Embryonic facial prominence (tissue), 1 donor: Measurements from ENCODE around the gene RHOB.
A peak's percentile ranks its signal among the peaks of the same experiment; 100 is the strongest.
"Not testable (repeated sequence)": the region's sequence is repeated elsewhere in the genome, so short reads cannot be mapped to it uniquely, and the experiment has no call there.

Source experiments
- DNase-seq: peaks from one replicate; pipeline ENCODE4 v3.0.0-alpha.2; 2016; ENCODE audit errors: extremely low spot score

The RHOB gene

GRCh38 chr2:20446917-20447436 lies at the start of gene RHOB:
Gene RHOB, plus strand, starts transcription at chr2:20447074. Its CDS starts 392 bp downstream, at chr2:20447466.
- peak; percentile 97 for DNase-seq

GRCh38 chr2:20397811-20398447 lies 48.9 kb upstream of the RHOB start:
- DNase-seq = no peak

DNA sequence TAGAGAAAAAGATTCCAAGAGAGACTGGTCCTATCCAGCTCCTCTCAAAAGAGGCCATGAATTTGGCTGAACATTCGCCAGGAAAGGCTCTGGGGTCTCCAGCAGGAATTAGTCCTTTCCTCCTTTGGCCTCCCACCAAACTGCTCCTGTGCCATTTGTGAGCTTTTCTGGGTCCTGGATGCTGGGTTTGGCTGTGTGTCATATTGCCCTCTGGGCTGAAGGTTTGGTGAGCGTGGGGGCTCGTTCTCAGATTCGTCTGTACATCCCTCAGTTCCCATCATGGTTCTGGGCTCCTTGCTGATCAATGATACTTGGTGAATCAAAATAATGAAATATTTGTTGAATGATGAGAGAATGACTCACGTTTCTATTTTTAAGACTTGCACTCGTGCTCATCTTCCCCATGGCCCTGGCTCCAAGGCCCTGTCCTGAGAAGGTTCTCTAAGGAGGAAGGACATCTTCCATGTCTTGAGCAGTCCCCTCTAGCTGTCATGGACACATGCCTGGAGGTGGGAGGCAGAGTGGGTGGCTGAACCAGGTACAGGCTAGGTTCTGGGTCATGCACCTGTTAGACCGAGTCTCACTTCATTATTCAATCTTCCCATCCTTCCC lies 47.8 kb upstream of the RHOB start:
- no peak for DNase-seq

DNA sequence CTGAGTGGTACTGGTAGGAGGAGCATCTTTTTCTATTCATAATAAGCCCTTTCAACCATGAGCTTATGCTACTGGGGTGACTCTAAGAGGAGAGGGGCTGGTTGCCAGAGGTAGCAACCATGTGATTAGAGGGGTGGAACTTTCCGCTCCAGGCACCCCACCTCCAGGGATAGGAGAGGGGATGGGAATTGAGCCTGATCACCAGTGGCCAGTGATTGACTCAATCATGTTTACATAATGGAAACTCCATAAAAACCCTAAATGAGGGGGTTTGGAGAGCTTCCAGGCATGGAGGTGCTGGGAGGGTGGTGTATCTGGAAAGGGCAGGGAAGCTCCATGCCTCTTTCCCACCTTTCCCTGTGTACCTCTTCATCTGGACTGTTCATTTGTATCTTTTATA lies 46.6 kb upstream of the RHOB start:
- no peak for DNase-seq

- no peak for DNase-seq
These were observed 45.9 kb upstream of the RHOB start for GRCh38 chr2:20400787-20401488.

- no peak for DNase-seq
These were observed 45.4 kb upstream of the RHOB start for GRCh38 chr2:20401489-20401835.

- DNase-seq = peak; percentile 12
These were observed 43.0 kb upstream of the RHOB start for GRCh38 chr2:20403774-20404312.

- no peak for DNase-seq
These were observed 41.9 kb upstream of the RHOB start for GRCh38 chr2:20404950-20405349.

GRCh38 chr2:20409039-20409438 lies 37.8 kb upstream of the RHOB start:
- DNase-seq = no peak

DNA sequence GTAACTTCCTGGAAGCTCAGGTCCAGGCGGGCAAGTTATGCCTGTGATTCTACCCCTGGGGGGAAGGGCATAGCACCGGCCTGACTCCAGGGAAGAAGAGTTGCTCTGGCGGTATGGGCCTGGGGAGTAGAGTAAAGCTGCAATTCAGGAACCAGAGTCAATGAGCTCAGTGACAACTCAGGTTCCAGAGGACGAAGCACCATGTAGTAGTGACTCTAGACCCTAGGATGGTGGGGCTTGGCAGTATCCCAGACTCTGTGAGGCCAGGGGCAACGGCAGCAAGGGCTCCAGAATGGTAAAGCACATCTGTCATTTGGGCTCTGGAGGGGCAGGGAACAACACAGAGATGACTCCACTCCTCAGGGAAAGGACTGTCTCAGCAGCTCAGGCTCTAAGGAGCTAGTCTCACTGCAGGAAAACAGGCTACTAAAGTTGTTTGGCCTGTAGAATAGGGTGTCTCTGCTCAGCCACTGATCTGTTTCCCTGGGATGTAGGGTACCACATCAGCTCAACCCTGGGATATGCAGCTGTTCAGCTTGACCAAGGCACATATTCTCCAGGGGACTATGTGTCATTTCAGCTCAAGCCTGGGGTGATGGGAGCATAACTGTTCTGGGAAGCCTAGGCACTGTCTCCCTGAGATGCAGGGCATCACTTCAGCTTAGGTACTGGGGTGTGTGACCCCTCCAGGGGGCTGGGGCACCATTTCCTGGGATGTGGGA lies 36.2 kb upstream of the RHOB start:
- no peak for DNase-seq

DNA sequence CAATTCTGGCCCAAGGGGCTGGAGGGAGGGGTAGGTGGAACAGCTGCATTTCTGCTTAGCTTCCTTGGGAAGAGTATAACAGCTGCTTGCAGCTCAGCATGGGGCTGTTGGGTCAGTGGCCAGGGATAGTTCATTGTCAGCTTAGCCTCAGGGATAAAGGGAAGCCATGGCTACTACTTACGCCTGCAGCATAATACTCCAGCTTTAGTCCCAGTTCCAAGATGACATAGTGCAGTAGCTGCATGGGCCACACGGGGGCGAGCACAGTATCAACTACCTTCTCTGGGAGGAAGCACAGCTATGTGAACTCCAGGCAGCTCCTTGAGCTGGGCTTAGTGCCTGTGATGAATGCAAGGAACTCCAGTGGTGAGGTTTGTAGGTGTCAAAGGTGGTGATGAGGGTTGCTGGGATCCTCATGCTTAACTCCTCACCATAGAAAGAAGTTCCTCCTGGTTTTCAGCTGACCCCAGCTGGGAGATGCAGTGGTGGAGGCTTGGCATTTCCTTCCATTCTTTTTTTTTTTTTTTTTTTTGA lies 35.4 kb upstream of the RHOB start:
- no peak for DNase-seq

DNA sequence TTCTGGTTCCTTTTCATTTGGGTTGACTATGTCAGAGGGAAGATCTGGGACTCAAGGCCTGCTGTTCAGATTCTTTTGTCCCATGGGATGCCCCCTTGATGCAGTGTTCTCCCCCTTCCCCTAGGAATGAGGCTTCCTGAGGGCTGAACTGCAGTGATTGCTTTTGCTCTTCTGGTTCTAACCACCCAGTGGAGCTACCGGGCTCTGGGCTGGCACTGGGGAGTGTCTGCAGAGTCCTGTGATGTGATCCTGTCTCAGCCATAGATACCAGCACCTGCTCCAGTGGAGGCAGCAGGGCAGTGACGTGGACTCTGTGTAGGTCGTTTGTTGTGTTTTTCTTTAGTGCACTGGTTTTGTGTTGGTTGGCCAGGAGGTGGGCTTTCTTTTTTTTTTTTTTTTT lies 32.1 kb upstream of the RHOB start:
- DNase-seq = no peak

DNA sequence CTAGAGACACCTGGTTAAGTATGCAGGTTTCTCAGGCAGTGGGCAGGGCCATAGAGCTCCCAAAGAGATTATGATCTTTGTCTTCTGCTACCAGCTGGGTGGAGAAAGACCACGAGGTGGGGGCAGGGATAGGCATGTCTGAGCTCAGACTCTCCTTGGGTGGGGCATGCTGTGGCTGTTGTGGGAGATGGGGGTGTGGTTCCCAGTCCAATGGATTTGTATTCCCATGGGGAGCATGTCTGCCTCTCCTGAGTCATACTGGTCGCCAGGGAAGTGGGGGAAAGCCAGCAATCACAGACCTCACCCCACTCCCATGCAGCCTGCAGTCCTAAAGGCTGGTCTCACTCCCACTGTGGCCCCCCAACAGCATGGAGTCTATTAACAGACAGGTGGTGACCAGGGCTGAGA lies 31.4 kb upstream of the RHOB start:
- DNase-seq = no peak

DNA sequence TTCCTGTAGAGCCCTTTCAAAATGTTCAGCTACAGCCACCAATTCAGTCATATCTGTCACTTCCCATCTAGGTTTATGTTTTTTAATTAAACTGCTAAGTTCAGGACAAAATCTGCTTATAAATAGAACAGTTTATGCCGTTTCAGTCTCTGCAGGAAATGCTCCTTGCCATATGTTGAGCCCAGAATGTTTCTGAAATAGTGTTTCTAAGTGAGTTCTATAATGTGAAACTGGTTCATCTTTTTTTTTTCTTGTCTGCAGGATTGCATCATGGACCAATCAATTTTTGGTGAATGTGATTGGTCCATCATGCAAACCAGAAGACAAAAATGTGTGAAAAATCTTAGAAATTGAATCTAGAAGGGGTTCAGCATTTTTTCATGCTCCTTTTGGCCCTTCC lies 30.2 kb upstream of the RHOB start:
- no peak for DNase-seq

DNA sequence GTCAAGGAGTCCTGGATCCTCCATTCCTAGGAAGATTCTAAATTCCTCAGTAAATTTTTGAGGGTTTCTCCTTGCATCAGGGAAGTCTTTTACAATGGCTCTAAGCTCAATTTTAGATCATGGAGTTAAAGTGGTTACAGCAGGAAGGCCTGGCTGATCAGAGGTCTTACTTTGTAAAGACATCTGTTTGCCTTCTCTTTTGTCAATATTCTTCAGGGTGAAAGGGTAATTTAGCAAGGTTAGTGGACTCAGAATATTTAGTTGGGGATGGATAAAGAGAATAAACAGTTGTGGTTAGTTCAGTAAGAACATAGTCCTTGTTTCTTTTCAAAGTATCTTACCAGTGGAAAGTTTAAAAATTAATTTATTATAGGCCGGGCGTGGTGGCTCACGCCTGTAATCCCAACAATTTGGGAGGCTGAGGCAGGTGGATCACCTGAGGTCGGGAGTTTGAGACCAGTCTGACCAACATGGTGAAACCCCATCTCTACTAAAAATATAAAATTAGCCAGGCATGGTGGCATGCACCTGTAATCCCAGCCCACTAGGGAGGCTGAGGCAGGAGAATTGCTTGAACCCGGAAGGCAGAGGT lies 29.5 kb upstream of the RHOB start:
- not testable (repeated sequence) for DNase-seq

DNA sequence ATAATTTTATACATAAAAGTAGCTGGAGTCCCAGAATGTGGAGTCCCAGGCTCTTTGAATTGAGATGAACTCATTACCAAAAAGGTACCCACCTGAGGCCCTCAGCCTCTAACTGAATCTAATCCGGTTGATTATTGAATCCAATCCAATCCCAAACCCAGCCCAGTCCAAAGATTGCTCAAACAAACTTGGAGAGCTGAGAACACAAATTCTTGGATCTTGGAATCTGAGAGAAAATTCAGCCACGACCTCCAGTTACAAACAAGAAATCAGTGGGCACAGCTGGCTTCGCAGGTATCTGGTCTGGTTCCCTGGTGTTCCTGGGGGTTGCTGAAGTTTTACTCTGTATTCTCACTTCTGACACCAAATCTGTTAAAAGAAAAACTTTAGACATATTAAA lies 28.4 kb upstream of the RHOB start:
- no peak for DNase-seq

GRCh38 chr2:20419007-20419576 lies 27.8 kb upstream of the RHOB start:
- DNase-seq = no peak

GRCh38 chr2:20419752-20420151 lies 27.1 kb upstream of the RHOB start:
- DNase-seq = no peak

DNA sequence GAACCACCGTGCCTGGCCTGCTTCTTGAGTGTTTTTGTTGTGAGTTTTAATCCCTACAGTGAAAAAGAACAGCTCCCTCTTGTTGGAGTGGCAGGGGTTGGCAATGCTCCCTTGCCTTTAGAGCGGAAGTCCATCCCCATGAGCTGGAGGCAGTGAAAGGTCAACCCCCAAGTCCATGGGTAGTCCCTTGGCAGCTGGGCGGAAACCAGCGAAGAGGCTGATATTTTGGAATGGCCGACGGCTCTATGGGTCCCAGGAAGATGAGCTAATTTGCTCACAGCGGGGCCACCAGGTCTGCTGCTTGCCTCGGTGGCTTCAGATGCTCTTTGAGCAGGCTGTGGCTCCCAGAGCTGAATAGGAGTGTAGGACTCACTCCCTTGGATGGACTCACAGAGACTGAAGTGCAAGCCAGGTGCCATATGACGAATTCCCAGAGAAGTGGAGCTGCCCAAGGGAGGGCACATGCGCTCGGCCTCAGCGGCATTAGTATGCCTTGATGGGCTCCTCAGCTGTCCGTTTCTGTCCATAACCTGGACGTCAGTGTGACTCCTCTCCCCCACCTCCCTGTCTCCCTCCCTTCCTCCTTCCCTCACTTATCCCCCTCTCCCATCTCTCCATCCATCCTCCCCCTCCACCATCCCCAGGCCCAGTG lies 25.4 kb upstream of the RHOB start:
- DNase-seq = no peak

DNA sequence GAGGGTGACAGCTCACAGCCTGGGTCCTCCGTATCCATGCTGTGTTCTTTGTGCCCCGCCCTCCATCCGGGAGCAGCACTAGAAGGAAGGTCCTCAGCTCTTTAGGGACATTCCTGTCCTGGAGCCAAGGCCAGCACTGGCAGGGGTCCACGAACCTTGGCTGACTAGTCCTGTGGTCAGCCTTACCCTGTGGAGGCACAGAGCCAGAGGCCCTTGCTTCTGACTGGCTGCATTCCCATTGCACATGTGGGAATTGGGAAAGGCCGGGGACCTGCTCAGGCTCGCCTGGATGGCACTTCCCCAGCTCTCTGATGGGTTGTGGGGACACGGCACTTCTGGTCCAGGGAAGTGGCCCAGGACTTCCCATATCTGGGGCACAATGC lies 24.9 kb upstream of the RHOB start:
- no peak for DNase-seq
